Measurements from ENCODE around the gene PIK3CA. TPM values are rescaled to one million over a fixed set of nuclear protein-coding genes. Genes with fewer than 3 reads are reported as not detected.

PIK3CA gene
- total RNA-seq, 1 experiment from 2014 or later: 27.6 TPM

DNA sequence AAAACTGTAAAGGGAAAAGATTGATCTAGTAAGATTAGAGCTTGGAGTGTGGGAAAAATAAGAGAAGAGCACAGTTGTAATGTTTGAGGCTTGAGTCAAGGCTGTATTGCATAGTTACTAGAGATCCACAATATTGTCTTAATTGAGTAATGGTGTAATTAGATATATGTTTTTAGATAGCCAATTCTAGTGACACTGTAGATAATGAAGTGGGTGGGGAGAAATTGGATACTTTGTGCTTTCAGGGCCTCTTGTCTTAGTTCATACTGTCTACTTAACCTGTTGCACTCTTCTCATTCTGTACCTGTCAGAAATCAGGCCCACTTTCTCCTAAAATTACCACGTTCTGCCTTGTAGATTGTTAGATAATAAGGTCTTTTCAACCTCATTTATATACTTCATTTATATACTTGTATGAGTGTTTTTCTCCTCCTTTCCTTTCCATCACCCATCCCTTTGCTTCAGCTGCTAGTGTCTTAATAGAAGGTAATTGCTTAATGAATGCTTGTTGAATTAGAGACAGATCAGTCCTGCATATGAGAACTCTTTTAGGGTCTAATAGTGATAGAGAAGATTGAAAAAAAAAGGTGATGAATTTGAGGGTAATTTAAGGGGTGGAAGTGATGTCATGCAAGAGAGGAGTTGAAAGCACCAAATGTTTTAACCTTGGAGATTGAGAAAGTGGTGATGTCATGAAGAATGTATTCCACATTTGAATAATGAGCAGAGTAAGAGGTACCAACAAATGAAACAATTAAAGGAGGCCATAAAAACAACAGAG, 32.0 kb downstream of the PIK3CA start:
- no peaks in the 10 kb centered on the region for H3K36me3 ChIP-seq (ENCODE audit: control insufficient read depth, insufficient read depth, low read length)
- no peak overlapping the region for H3K4me3 ChIP-seq (ENCODE audit: low read depth in 2 of 2, low read length in 2 of 2)
- no TSS peak for BruUV-seq (replicated peaks)
- ChIA-PET CTCF (no interaction called here), POLR2A (no interaction called here)
- no peaks in the 10 kb centered on the region for H3K9me3 ChIP-seq (ENCODE audit: control insufficient read depth, insufficient read depth, low read depth, low read length)
- no peaks in the 10 kb centered on the region for H3K27me3 ChIP-seq (ENCODE audit: control insufficient read depth, insufficient read depth, low read length)
- intact Hi-C loops (cut with micrococcal nuclease; ENCODE audit: unreplicated experiment) (no loop called here), in situ Hi-C loops (cut with HindIII; ENCODE audit: low pct_unique_long_range_greater_than_20kb, low sequenced_read_pairs) (no loop called here)
- peaks cover 2% of the 10 kb centered on the region; the same call in 1 of the 2 replicates for H3K4me1 ChIP-seq (ENCODE audit: control insufficient read depth, insufficient read depth, low read length)
- no peak overlapping the region for H3K27ac ChIP-seq (ENCODE audit: low read length)
- TF ChIP-seq SIN3A (IDR thresholded peaks at IDR 0.05; ENCODE audit: borderline replicate concordance, insufficient read depth, low read depth, low read length): no peak
- TF ChIP-seq POLR2AphosphoS5 (IDR thresholded peaks at IDR 0.05; ENCODE audit: low read depth, low read length): no peak
- TF ChIP-seq, protein P1, sequence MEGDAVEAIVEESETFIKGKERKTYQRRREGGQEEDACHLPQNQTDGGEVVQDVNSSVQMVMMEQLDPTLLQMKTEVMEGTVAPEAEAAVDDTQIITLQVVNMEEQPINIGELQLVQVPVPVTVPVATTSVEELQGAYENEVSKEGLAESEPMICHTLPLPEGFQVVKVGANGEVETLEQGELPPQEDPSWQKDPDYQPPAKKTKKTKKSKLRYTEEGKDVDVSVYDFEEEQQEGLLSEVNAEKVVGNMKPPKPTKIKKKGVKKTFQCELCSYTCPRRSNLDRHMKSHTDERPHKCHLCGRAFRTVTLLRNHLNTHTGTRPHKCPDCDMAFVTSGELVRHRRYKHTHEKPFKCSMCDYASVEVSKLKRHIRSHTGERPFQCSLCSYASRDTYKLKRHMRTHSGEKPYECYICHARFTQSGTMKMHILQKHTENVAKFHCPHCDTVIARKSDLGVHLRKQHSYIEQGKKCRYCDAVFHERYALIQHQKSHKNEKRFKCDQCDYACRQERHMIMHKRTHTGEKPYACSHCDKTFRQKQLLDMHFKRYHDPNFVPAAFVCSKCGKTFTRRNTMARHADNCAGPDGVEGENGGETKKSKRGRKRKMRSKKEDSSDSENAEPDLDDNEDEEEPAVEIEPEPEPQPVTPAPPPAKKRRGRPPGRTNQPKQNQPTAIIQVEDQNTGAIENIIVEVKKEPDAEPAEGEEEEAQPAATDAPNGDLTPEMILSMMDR (IDR thresholded peaks at IDR 0.05): no peak
- TF ChIP-seq, protein P2, sequence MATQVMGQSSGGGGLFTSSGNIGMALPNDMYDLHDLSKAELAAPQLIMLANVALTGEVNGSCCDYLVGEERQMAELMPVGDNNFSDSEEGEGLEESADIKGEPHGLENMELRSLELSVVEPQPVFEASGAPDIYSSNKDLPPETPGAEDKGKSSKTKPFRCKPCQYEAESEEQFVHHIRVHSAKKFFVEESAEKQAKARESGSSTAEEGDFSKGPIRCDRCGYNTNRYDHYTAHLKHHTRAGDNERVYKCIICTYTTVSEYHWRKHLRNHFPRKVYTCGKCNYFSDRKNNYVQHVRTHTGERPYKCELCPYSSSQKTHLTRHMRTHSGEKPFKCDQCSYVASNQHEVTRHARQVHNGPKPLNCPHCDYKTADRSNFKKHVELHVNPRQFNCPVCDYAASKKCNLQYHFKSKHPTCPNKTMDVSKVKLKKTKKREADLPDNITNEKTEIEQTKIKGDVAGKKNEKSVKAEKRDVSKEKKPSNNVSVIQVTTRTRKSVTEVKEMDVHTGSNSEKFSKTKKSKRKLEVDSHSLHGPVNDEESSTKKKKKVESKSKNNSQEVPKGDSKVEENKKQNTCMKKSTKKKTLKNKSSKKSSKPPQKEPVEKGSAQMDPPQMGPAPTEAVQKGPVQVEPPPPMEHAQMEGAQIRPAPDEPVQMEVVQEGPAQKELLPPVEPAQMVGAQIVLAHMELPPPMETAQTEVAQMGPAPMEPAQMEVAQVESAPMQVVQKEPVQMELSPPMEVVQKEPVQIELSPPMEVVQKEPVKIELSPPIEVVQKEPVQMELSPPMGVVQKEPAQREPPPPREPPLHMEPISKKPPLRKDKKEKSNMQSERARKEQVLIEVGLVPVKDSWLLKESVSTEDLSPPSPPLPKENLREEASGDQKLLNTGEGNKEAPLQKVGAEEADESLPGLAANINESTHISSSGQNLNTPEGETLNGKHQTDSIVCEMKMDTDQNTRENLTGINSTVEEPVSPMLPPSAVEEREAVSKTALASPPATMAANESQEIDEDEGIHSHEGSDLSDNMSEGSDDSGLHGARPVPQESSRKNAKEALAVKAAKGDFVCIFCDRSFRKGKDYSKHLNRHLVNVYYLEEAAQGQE (IDR thresholded peaks at IDR 0.05; ENCODE audit: insufficient read depth in 1 of 2, low read depth in 2 of 2, low read length in 1 of 2): no peak
- TF ChIP-seq TCF7L2 (IDR thresholded peaks at IDR 0.05; ENCODE audit: low read depth, low read length): no peak
- no peak for DNase-seq (ENCODE audit: low read depth, low spot score)
- ATAC-seq: no peak

DNA sequence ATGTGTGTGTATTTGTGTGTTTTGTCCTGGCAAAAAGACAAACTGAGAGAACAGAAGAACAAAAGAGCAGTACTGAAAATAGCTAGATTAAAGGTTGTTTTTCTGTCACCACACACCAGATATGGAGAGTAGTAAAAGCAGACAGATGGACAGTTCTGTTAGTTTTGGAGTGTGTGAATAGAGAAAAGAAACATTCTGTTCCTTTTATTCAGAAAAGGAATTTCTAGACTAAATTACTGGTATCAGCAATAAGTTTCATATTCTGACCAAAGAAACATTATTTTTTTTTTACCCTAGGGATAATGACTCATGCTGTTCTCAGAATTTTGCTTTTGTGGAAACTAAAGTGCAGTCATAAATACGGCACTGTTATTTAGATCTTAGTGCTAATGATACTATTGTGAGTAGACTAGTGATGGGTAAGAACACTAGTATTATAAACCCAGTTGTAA, 32.9 kb downstream of the PIK3CA start:
- no peak overlapping the region for H3K4me3 ChIP-seq (ENCODE audit: low read depth in 2 of 2, low read length in 2 of 2)
- no peaks in the 10 kb centered on the region for H3K36me3 ChIP-seq (ENCODE audit: control insufficient read depth, insufficient read depth, low read length)
- H3K4me1 ChIP-seq (ENCODE audit: control insufficient read depth, insufficient read depth, low read length): no peaks in the 10 kb centered on the region
- BruUV-seq (replicated peaks): no TSS peak
- in situ Hi-C loops (cut with HindIII; ENCODE audit: low pct_unique_long_range_greater_than_20kb, low sequenced_read_pairs): no loop called here
- no peaks in the 10 kb centered on the region for H3K27me3 ChIP-seq (ENCODE audit: control insufficient read depth, insufficient read depth, low read length)
- DNase-seq (ENCODE audit: low read depth, low spot score) (no peak), ATAC-seq (no peak)
- ChIA-PET CTCF (no interaction called here), POLR2A (no interaction called here)
- no peak overlapping the region for H3K27ac ChIP-seq (ENCODE audit: low read length)
- intact Hi-C loops (cut with micrococcal nuclease; ENCODE audit: unreplicated experiment): no loop called here
- TF ChIP-seq, protein P1 (IDR thresholded peaks at IDR 0.05): no peak
- TF ChIP-seq TCF7L2 (IDR thresholded peaks at IDR 0.05; ENCODE audit: low read depth, low read length) (no peak), POLR2AphosphoS5 (IDR thresholded peaks at IDR 0.05; ENCODE audit: low read depth, low read length) (no peak), SIN3A (IDR thresholded peaks at IDR 0.05; ENCODE audit: borderline replicate concordance, insufficient read depth, low read depth, low read length) (no peak)
- TF ChIP-seq, protein P2 (IDR thresholded peaks at IDR 0.05; ENCODE audit: insufficient read depth in 1 of 2, low read depth in 2 of 2, low read length in 1 of 2): no peak
- no peaks in the 10 kb centered on the region for H3K9me3 ChIP-seq (ENCODE audit: control insufficient read depth, insufficient read depth, low read depth, low read length)
